ENCODE measurements around the gene CHRM4. TPM values are rescaled to one million over a fixed set of nuclear protein-coding genes. Genes with fewer than 3 reads are reported as not detected.

Gene CHRM4
- total RNA-seq, 1 donor from 2014 or later = 0.27 TPM

GRCh38 chr11:46437122-46437689, 45.6 kb upstream of the CHRM4 start:
- no peak for TF ChIP-seq EZH2 (IDR thresholded peaks at IDR 0.05; ENCODE audit: insufficient read depth, low read length)
- TF ChIP-seq, protein P1, sequence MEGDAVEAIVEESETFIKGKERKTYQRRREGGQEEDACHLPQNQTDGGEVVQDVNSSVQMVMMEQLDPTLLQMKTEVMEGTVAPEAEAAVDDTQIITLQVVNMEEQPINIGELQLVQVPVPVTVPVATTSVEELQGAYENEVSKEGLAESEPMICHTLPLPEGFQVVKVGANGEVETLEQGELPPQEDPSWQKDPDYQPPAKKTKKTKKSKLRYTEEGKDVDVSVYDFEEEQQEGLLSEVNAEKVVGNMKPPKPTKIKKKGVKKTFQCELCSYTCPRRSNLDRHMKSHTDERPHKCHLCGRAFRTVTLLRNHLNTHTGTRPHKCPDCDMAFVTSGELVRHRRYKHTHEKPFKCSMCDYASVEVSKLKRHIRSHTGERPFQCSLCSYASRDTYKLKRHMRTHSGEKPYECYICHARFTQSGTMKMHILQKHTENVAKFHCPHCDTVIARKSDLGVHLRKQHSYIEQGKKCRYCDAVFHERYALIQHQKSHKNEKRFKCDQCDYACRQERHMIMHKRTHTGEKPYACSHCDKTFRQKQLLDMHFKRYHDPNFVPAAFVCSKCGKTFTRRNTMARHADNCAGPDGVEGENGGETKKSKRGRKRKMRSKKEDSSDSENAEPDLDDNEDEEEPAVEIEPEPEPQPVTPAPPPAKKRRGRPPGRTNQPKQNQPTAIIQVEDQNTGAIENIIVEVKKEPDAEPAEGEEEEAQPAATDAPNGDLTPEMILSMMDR (IDR thresholded peaks at IDR 0.05; ENCODE audit: insufficient read depth, low read depth, low read length) = no peak
- H3K4me2 ChIP-seq (ENCODE audit: low read length) = no peak overlapping the region
- DNase-seq (ENCODE audit: low read depth) = no peak
- H3K27ac Mint-ChIP-seq (ENCODE audit: unreplicated experiment) = no peak overlapping the region
- H2AFZ ChIP-seq (ENCODE audit: low read depth, low read length) = no peak overlapping the region
- H3K4me1 Mint-ChIP-seq (ENCODE audit: low read depth, unreplicated experiment) = no peaks in the 10 kb centered on the region
- no peak for FAIRE-seq
- H3K27ac ChIP-seq (ENCODE audit: low read depth, low read length) = no peak overlapping the region
- H3K9me3 ChIP-seq (ENCODE audit: insufficient read depth, low read depth, low read length) = no peaks in the 10 kb centered on the region
- H3K36me3 ChIP-seq (ENCODE audit: insufficient read depth, low read length) = peaks cover 14% of the 10 kb centered on the region
- H3K9ac ChIP-seq (ENCODE audit: low read length) = no peak overlapping the region
- no peak overlapping the region for H3K4me3 ChIP-seq (ENCODE audit: insufficient read depth, low read depth, low read length)
- H3K27me3 Mint-ChIP-seq (ENCODE audit: low read depth, unreplicated experiment) = no peaks in the 10 kb centered on the region
- no peaks in the 10 kb centered on the region for H3K79me2 ChIP-seq (ENCODE audit: insufficient read depth, low read length)
- no peaks in the 10 kb centered on the region for H3K9me3 Mint-ChIP-seq (ENCODE audit: unreplicated experiment)
- H3K4me1 ChIP-seq (ENCODE audit: insufficient read depth, low read length) = no peaks in the 10 kb centered on the region
- H3K4me3 Mint-ChIP-seq (ENCODE audit: unreplicated experiment) = no peak overlapping the region
- H3K27me3 ChIP-seq (ENCODE audit: insufficient read depth, low read length) = no peaks in the 10 kb centered on the region
- H4K20me1 ChIP-seq (ENCODE audit: insufficient read depth, low read length) = peaks cover 24% of the 10 kb centered on the region
- peaks cover 27% of the 10 kb centered on the region for H3K36me3 Mint-ChIP-seq (ENCODE audit: low read depth, unreplicated experiment)

GRCh38 chr11:46436113-46436512, 44.5 kb upstream of the CHRM4 start:
- DNase-seq (ENCODE audit: low read depth) (no peak), FAIRE-seq (no peak)
- no peaks in the 10 kb centered on the region for H3K9me3 Mint-ChIP-seq (ENCODE audit: unreplicated experiment)
- Histone ChIP-seq H3K79me2 (ENCODE audit: insufficient read depth, low read length) (no peaks in the 10 kb centered on the region), H3K4me2 (ENCODE audit: low read length) (no peak overlapping the region), H3K27ac (ENCODE audit: low read depth, low read length) (no peak overlapping the region), H3K4me3 (ENCODE audit: insufficient read depth, low read depth, low read length) (no peak overlapping the region), H3K4me1 (ENCODE audit: insufficient read depth, low read length) (no peaks in the 10 kb centered on the region), H2AFZ (ENCODE audit: low read depth, low read length) (no peak overlapping the region), H4K20me1 (ENCODE audit: insufficient read depth, low read length) (peaks cover 24% of the 10 kb centered on the region), H3K36me3 (ENCODE audit: insufficient read depth, low read length) (peaks cover 14% of the 10 kb centered on the region), H3K9me3 (ENCODE audit: insufficient read depth, low read depth, low read length) (no peaks in the 10 kb centered on the region), H3K27me3 (ENCODE audit: insufficient read depth, low read length) (no peaks in the 10 kb centered on the region), H3K9ac (ENCODE audit: low read length) (no peak overlapping the region)
- H3K4me3 Mint-ChIP-seq (ENCODE audit: unreplicated experiment) = no peak overlapping the region
- peaks cover 28% of the 10 kb centered on the region for H3K36me3 Mint-ChIP-seq (ENCODE audit: low read depth, unreplicated experiment)
- no peak overlapping the region for H3K27ac Mint-ChIP-seq (ENCODE audit: unreplicated experiment)
- H3K4me1 Mint-ChIP-seq (ENCODE audit: low read depth, unreplicated experiment) = no peaks in the 10 kb centered on the region
- no peaks in the 10 kb centered on the region for H3K27me3 Mint-ChIP-seq (ENCODE audit: low read depth, unreplicated experiment)
- TF ChIP-seq, protein P1 (IDR thresholded peaks at IDR 0.05; ENCODE audit: insufficient read depth, low read depth, low read length) = no peak
- no peak for TF ChIP-seq EZH2 (IDR thresholded peaks at IDR 0.05; ENCODE audit: insufficient read depth, low read length)

DNA sequence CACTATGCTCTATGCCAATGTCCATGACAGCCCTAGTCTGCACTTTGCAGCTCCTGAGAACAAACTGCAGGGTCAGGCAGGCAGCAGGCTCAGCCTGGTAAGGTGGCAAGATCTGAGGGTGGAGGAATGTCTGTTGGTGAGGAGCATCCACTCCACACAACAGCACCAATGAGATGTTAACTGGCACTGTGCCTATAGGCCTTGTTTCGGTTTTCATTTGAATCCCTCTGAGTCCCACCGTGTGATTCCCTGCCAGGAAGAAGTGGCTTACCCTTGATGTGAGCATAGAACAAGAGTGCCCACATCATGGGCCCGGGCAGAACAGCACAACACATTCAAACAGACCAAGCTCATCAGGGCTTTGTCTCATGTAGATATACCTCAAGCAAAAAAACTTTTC, 44.1 kb upstream of the CHRM4 start:
- H3K9me3 ChIP-seq (ENCODE audit: insufficient read depth, low read depth, low read length) = no peaks in the 10 kb centered on the region
- H3K4me1 Mint-ChIP-seq (ENCODE audit: low read depth, unreplicated experiment) = no peaks in the 10 kb centered on the region
- no peaks in the 10 kb centered on the region for H3K27me3 ChIP-seq (ENCODE audit: insufficient read depth, low read length)
- H3K27me3 Mint-ChIP-seq (ENCODE audit: low read depth, unreplicated experiment) = no peaks in the 10 kb centered on the region
- H3K4me1 ChIP-seq (ENCODE audit: insufficient read depth, low read length) = no peaks in the 10 kb centered on the region
- no peak overlapping the region for H3K27ac Mint-ChIP-seq (ENCODE audit: unreplicated experiment)
- H3K9me3 Mint-ChIP-seq (ENCODE audit: unreplicated experiment) = no peaks in the 10 kb centered on the region
- no peak for DNase-seq (ENCODE audit: low read depth)
- H3K27ac ChIP-seq (ENCODE audit: low read depth, low read length) = no peak overlapping the region
- no peak for TF ChIP-seq EZH2 (IDR thresholded peaks at IDR 0.05; ENCODE audit: insufficient read depth, low read length)
- TF ChIP-seq, protein P1 (IDR thresholded peaks at IDR 0.05; ENCODE audit: insufficient read depth, low read depth, low read length) = no peak
- no peak overlapping the region for H2AFZ ChIP-seq (ENCODE audit: low read depth, low read length)
- H3K9ac ChIP-seq (ENCODE audit: low read length) = no peak overlapping the region
- H3K4me3 ChIP-seq (ENCODE audit: insufficient read depth, low read depth, low read length) = no peak overlapping the region
- H3K36me3 Mint-ChIP-seq (ENCODE audit: low read depth, unreplicated experiment) = peaks cover 25% of the 10 kb centered on the region
- H3K4me2 ChIP-seq (ENCODE audit: low read length) = no peak overlapping the region
- H3K79me2 ChIP-seq (ENCODE audit: insufficient read depth, low read length) = no peaks in the 10 kb centered on the region
- H3K4me3 Mint-ChIP-seq (ENCODE audit: unreplicated experiment) = no peak overlapping the region
- peaks cover 18% of the 10 kb centered on the region for H3K36me3 ChIP-seq (ENCODE audit: insufficient read depth, low read length)
- FAIRE-seq = no peak
- H4K20me1 ChIP-seq (ENCODE audit: insufficient read depth, low read length) = peaks cover 24% of the 10 kb centered on the region
